Omental fat pad (tissue), 4 donors: Measurements from ENCODE around the gene TXNDC11. TPM values are rescaled to one million over a fixed set of nuclear protein-coding genes. Genes with fewer than 3 reads are reported as not detected.

Experiments used
- ATAC-seq: fragments of 150-250 bp; one replicate; pipeline ENCODE4 v1.9.1; 2016; ENCODE audit warnings: mild to moderate bottlenecking, moderate library complexity; ENCODE audit not compliant: low FRiP score
- DNase-seq: peaks from one replicate; pipeline ENCODE4 v3.0.0-alpha.2; 2019; ENCODE audit warnings: low spot score
- CTCF ChIP-seq, 3 donors: fragments of 450-650 bp; IDR thresholded peaks; one replicate each; pipeline ENCODE4 v1.5.1; 2016 to 2017; ENCODE audit warnings: antibody characterized with exemption in 3 of 3, mild to moderate bottlenecking in 3 of 3, moderate library complexity in 2 of 3
- total RNA-seq, 4 donors: library from RNA; depleted of rRNA; stranded (reverse); fragments of >200 nt; gene quantifications; one replicate each; pipeline ENCODE4 v1.1.0, GENCODE V29; 2016

TXNDC11 gene
- total RNA-seq, 4 donors from 2014 or later = 40.2 to 53.0 (median 49.1) TPM

- DNase-seq (no peak), ATAC-seq (no peak)
- no peak for TF ChIP-seq CTCF (IDR thresholded peaks at IDR 0.05)
These were observed 76.3 kb downstream of the TXNDC11 start for GRCh38 chr16:11666103-11667055.

- TF ChIP-seq CTCF (IDR thresholded peaks at IDR 0.05) = no peak
- ATAC-seq = no peak
- DNase-seq = no peak
These were observed 77.6 kb downstream of the TXNDC11 start for GRCh38 chr16:11665071-11665491.

- DNase-seq (no peak), ATAC-seq (no peak)
- no peak for TF ChIP-seq CTCF (IDR thresholded peaks at IDR 0.05)
These were observed 80.1 kb downstream of the TXNDC11 start for GRCh38 chr16:11662582-11662981.

GRCh38 chr16:11660565-11660964 is 82.1 kb downstream of the TXNDC11 start:
- no peak for DNase-seq
- ATAC-seq = no peak
- TF ChIP-seq CTCF (IDR thresholded peaks at IDR 0.05) = no peak

- ATAC-seq (no peak), DNase-seq (no peak)
- TF ChIP-seq CTCF (IDR thresholded peaks at IDR 0.05) = no peak
These were observed 83.6 kb downstream of the TXNDC11 start for GRCh38 chr16:11658896-11659708.

GRCh38 chr16:11657556-11657955 is 85.1 kb downstream of the TXNDC11 start:
- TF ChIP-seq CTCF (IDR thresholded peaks at IDR 0.05) = no peak
- DNase-seq (no peak), ATAC-seq (no peak)
